Suprapubic skin (tissue), 4 donors: Measurements from ENCODE around the gene RAD9B.

Experiments
- CTCF ChIP-seq, 2 donors: fragments of 200-600 bp in 1 of 2; fragments of 450-650 bp in 1 of 2; sonication (generic) in 1 of 2; IDR thresholded peaks; one replicate each; pipeline ENCODE4 v1.5.1; 2016 to 2019; ENCODE audit warnings: antibody characterized with exemption in 2 of 2, mild to moderate bottlenecking in 1 of 2, moderate library complexity in 1 of 2
- EP300 ChIP-seq: sonication (generic); formaldehyde crosslinking; IDR thresholded peaks from one replicate; pipeline ENCODE4 v1.6.1; 2017; ENCODE audit warnings: antibody characterized with exemption
- POLR2A ChIP-seq, 2 donors: fragments of 450-650 bp; IDR thresholded peaks; one replicate each; pipeline ENCODE4 v1.6.1; 2017; ENCODE audit warnings: antibody characterized with exemption in 2 of 2, mild to moderate bottlenecking in 2 of 2, moderate library complexity in 2 of 2
- POLR2AphosphoS5 ChIP-seq, 3 donors: sonication (generic); formaldehyde crosslinking; IDR thresholded peaks; one replicate each; pipeline ENCODE4 v1.6.1; 2017; ENCODE audit warnings: antibody characterized with exemption in 3 of 3

DNA sequence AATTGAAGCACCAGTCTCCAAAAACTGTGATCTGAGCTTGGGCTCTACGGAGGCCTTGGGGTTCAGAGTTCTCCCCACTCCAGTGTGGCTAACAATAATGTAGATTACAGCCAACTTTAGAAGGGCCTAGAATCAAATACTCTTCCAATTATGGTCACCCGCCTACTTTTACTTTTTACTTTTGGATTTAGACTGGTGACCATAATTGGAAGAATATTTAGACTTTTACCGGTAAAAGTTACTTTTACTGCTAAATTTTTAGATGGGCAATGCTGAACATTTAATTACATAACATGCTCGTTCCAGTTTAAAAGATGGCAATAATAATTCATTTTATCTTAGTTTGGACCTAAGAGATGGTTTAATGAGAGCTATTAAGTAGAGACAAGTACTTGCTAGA is 41.8 kb downstream of the RAD9B start:
- TF ChIP-seq CTCF (IDR thresholded peaks at IDR 0.05) (no peak), POLR2A (IDR thresholded peaks at IDR 0.05) (no peak), EP300 (no peak), POLR2AphosphoS5 (IDR thresholded peaks at IDR 0.05) (no peak)
